Tibial nerve (tissue), 4 donors: ENCODE results near the gene KCNH5.

Experiments used
- EP300 ChIP-seq, 2 donors: sonication (generic); formaldehyde crosslinking; IDR thresholded peaks; one replicate each; pipeline ENCODE4 v1.6.1; 2017; ENCODE audit warnings: antibody characterized with exemption in 2 of 2, mild to moderate bottlenecking in 1 of 2
- TF ChIP-seq, protein P1 (sequence below), 5 experiments: fragments of 200-600 bp in 3 of 5; fragments of 450-650 bp in 2 of 5; sonication (generic) in 3 of 5; IDR thresholded peaks; one replicate each; pipeline ENCODE4 v1.5.1; 2016 to 2019; ENCODE audit warnings: antibody characterized with exemption in 5 of 5, mild to moderate bottlenecking in 3 of 5, moderate library complexity in 2 of 5

DNA sequence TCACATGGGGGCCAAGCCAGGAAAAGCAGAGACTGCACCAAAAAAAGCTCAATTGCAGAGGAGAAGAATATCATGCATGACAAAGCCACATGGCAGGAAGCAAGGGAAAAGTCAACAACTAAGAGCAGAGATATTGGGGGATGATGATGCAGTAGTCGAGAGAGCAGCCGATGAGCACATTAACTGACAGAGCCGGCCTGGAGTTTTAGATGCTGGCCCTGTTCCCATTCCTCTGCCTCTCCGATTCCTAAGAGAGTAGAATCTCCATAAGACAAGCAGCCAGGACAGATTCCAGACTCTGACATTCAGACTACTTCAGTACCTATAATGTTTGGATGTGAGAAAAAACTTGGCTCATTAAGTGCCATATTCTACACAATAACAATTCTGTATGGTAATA is 155.9 kb downstream of the KCNH5 start:
- TF ChIP-seq EP300 (IDR thresholded peaks at IDR 0.05) = no peak
- TF ChIP-seq, protein P1, sequence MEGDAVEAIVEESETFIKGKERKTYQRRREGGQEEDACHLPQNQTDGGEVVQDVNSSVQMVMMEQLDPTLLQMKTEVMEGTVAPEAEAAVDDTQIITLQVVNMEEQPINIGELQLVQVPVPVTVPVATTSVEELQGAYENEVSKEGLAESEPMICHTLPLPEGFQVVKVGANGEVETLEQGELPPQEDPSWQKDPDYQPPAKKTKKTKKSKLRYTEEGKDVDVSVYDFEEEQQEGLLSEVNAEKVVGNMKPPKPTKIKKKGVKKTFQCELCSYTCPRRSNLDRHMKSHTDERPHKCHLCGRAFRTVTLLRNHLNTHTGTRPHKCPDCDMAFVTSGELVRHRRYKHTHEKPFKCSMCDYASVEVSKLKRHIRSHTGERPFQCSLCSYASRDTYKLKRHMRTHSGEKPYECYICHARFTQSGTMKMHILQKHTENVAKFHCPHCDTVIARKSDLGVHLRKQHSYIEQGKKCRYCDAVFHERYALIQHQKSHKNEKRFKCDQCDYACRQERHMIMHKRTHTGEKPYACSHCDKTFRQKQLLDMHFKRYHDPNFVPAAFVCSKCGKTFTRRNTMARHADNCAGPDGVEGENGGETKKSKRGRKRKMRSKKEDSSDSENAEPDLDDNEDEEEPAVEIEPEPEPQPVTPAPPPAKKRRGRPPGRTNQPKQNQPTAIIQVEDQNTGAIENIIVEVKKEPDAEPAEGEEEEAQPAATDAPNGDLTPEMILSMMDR (IDR thresholded peaks at IDR 0.05) = no peak
